ENCODE data around the gene HLA-B.

DNA sequence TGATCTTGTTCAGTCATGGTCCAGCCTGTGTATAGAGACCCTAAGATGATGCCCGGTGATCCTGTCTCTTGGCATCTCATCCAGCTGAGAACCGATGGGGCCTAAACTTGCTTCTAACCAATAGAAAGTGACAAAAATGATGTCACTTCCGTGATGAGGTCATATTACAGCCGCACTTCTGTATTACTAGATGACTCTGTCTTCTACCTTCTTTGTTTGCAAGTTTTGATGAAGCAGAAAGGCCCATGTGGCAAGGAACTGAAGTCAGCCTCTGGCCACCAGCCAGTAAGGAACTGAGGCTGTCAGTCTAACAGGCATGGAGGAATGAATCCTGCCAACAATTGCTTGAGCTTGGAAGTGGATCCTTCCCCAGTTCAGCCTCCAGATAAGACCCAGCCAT lies 52.3 kb downstream of the HLA-B start:
- TF ChIP-seq, protein P1, sequence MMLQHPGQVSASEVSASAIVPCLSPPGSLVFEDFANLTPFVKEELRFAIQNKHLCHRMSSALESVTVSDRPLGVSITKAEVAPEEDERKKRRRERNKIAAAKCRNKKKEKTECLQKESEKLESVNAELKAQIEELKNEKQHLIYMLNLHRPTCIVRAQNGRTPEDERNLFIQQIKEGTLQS (CRISPR knock-in tag; conservative IDR thresholded peaks at IDR 0.05): no peak
- TF ChIP-seq FOXJ3 (CRISPR knock-in tag; IDR thresholded peaks at IDR 0.05; ENCODE audit: borderline replicate concordance) (no peak), TEAD4 (CRISPR knock-in tag; IDR thresholded peaks at IDR 0.05) (no peak), CREB1 (CRISPR knock-in tag; IDR thresholded peaks at IDR 0.05) (no peak), CTCF (IDR thresholded peaks at IDR 0.05) (no peak), TCF7 (CRISPR knock-in tag; IDR thresholded peaks at IDR 0.05; ENCODE audit: low read depth) (no peak), JUN (CRISPR knock-in tag; IDR thresholded peaks at IDR 0.05) (no peak), ZNF232 (CRISPR knock-in tag; IDR thresholded peaks at IDR 0.05) (no peak)
